ENCODE results near the gene PIWIL4.

Gene PIWIL4

GRCh38 chr11:94629741-94630140 lies 62.6 kb downstream of the PIWIL4 start:
- TF ChIP-seq, protein P1, sequence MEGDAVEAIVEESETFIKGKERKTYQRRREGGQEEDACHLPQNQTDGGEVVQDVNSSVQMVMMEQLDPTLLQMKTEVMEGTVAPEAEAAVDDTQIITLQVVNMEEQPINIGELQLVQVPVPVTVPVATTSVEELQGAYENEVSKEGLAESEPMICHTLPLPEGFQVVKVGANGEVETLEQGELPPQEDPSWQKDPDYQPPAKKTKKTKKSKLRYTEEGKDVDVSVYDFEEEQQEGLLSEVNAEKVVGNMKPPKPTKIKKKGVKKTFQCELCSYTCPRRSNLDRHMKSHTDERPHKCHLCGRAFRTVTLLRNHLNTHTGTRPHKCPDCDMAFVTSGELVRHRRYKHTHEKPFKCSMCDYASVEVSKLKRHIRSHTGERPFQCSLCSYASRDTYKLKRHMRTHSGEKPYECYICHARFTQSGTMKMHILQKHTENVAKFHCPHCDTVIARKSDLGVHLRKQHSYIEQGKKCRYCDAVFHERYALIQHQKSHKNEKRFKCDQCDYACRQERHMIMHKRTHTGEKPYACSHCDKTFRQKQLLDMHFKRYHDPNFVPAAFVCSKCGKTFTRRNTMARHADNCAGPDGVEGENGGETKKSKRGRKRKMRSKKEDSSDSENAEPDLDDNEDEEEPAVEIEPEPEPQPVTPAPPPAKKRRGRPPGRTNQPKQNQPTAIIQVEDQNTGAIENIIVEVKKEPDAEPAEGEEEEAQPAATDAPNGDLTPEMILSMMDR (IDR thresholded peaks at IDR 0.05; ENCODE audit: low read depth, low read length) = no peak
- DNase-seq (ENCODE audit: low read depth in 2 of 2) = peak in 1 of 2 donors; percentile 27
- H3K4me3 ChIP-seq (replicated peaks in 1 of 2; ENCODE audit: low read depth in 2 of 2, low read length in 2 of 2) = no peak overlapping the region

DNA sequence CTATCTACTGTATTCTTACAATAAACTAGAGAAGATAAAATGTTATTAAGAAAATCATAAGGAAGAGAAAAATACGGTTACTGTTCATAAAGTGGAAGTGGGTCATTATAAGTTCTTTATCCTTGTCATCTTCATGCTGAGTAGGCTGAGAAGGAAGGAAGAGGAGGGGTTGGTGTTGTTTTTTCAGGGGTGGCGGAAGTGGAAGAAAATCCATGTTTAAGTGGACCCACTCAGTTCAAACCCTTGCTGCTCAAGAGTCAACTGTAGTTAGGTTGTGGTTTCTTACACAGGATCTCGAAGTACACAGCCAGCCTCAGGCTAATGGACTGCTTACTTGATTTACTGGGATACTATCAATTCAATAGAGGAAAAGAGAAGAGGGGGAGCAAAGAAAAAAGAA lies 63.1 kb downstream of the PIWIL4 start:
- TF ChIP-seq, protein P1 (IDR thresholded peaks at IDR 0.05; ENCODE audit: low read depth, low read length) = no peak
- no peak for DNase-seq (ENCODE audit: low read depth in 2 of 2)
- H3K4me3 ChIP-seq (replicated peaks in 1 of 2; ENCODE audit: low read depth in 2 of 2, low read length in 2 of 2) = no peak overlapping the region

- H3K4me3 ChIP-seq (replicated peaks in 1 of 2; ENCODE audit: low read depth in 2 of 2, low read length in 2 of 2) = no peak overlapping the region
- TF ChIP-seq, protein P1 (IDR thresholded peaks at IDR 0.05; ENCODE audit: low read depth, low read length) = no peak
- DNase-seq (ENCODE audit: low read depth in 2 of 2) = no peak
These were observed 65.2 kb downstream of the PIWIL4 start for GRCh38 chr11:94632356-94632755.

DNA sequence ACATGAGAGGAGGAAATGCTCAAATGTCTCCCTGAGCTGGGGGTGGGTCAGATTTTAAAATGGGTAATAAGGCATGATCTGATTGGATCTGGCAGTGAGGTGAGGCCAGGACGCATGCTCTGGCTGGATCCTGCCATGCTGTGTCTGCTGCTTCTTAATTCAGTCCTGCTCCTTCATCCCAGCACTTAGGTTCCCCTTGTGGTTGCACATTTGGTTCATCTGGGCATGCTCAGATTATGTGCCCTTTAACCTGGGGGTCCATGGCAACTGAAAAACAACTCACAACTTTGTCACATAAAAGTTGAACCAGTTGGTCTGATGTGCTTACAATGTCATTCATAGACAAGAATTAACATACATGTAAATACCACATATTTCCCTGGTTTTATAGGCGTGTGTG lies 67.9 kb downstream of the PIWIL4 start:
- no peak overlapping the region for H3K4me3 ChIP-seq (replicated peaks in 1 of 2; ENCODE audit: low read depth in 2 of 2, low read length in 2 of 2)
- no peak for DNase-seq (ENCODE audit: low read depth in 2 of 2)
- TF ChIP-seq, protein P1 (IDR thresholded peaks at IDR 0.05; ENCODE audit: low read depth, low read length) = no peak

- DNase-seq (ENCODE audit: low read depth in 2 of 2) = no peak
- TF ChIP-seq, protein P1 (IDR thresholded peaks at IDR 0.05; ENCODE audit: low read depth, low read length) = no peak
- H3K4me3 ChIP-seq (replicated peaks in 1 of 2; ENCODE audit: low read depth in 2 of 2, low read length in 2 of 2) = no peak overlapping the region
These were observed 69.3 kb downstream of the PIWIL4 start for GRCh38 chr11:94636388-94636949.

- peak in 1 of 2 donors; percentile 6 for DNase-seq (ENCODE audit: low read depth in 2 of 2)
- H3K4me3 ChIP-seq (replicated peaks in 1 of 2; ENCODE audit: low read depth in 2 of 2, low read length in 2 of 2) = no peak overlapping the region
- TF ChIP-seq, protein P1 (IDR thresholded peaks at IDR 0.05; ENCODE audit: low read depth, low read length) = no peak
These were observed 71.2 kb downstream of the PIWIL4 start for GRCh38 chr11:94638301-94638901.

All from cardiac fibroblast (primary cell).